Stimulated activated CD8-positive, alpha-beta memory T cell treated with anti-CD3 and anti-CD28 coated beads, Interleukin-2, amount 100 ng/mL, for 48 hours (primary cell): ENCODE measurements around the gene SCN7A.
"Not testable (repeated sequence)": the region's sequence is repeated elsewhere in the genome, so short reads cannot be mapped to it uniquely, and the experiment has no call there.

ENCODE experiments used
- DNase-seq, 2 donors: peaks; one replicate each; pipeline ENCODE4 v3.0.0-alpha.2; 2020; ENCODE audit warnings: low read depth in 2 of 2

SCN7A gene

GRCh38 chr2:166360426-166360825 is 133.6 kb downstream of the SCN7A start:
- no peak for DNase-seq

GRCh38 chr2:166357950-166358321 is 136.1 kb downstream of the SCN7A start:
- DNase-seq = not testable (repeated sequence)

GRCh38 chr2:166357068-166357949 is 136.7 kb downstream of the SCN7A start:
- DNase-seq = no peak
